SK-N-SH (cell line): ENCODE measurements around the gene MACROD2. TPM values are rescaled to one million over a fixed set of nuclear protein-coding genes. Genes with fewer than 3 reads are reported as not detected.

Experiments
- CTCF ChIA-PET: fragments of 300-600, 350-600 bp; formaldehyde crosslinking; extraction: SDS; loops from one replicate; lab custom pipeline; 2021; lab: Yijun Ruan, JAX
- POLR2A ChIA-PET: fragments of 350-600 bp; sonication (Branson Sonifier 250); formaldehyde crosslinking; extraction: SDS; loops from one replicate; lab custom pipeline; 2020; ENCODE audit warnings: antibody characterized with exemption, inconsistent platforms; lab: Yijun Ruan, JAX
- DNase-seq: peaks from one replicate; pipeline ENCODE4 v3.0.0; 2012
- H2AFZ ChIP-seq: fragments of 200-600 bp; sonication (generic); 2 replicates; pipeline ENCODE4 v1.8.1; 2016; ENCODE audit warnings: antibody characterized with exemption, mild to moderate bottlenecking, low read depth
- H3F3A ChIP-seq: fragments of 200-600 bp; sonication (generic); replicated peaks from 2 replicates; pipeline ENCODE3; 2016; ENCODE audit warnings: antibody characterized with exemption, mild to moderate bottlenecking; ENCODE audit not compliant: insufficient read depth
- H3K27ac ChIP-seq, 2 experiments: fragments of 200-500 bp in 1 of 2; fragments of 200-600 bp in 1 of 2; sonication (Bioruptor generic) in 1 of 2; sonication (generic), shearing (Covaris generic) in 1 of 2; 2 replicates each; pipeline versions ENCODE4 v1.5.1 to v1.6.1; 2014 to 2016; ENCODE audit warnings: low read depth in 2 of 2, inconsistent platforms in 1 of 2, low read length in 1 of 2, mild to moderate bottlenecking in 1 of 2, mixed read lengths in 1 of 2
- H3K27me3 ChIP-seq: fragments of 200-600 bp; sonication (generic), shearing (Covaris generic); 2 replicates; pipeline ENCODE4 v1.6.1; 2016; ENCODE audit warnings: mixed run types; ENCODE audit not compliant: insufficient read depth
- H3K36me3 ChIP-seq, 2 experiments: fragments of 200-500 bp in 1 of 2; fragments of 200-600 bp in 1 of 2; sonication (Bioruptor generic) in 1 of 2; sonication (generic) in 1 of 2; replicated peaks in 1 of 2; 2 replicates each; pipeline versions ENCODE3 to v1.5.1; 2014 to 2016; ENCODE audit warnings: low read length in 1 of 2, mild to moderate bottlenecking in 1 of 2; ENCODE audit not compliant: insufficient read depth in 2 of 2, control insufficient read depth in 1 of 2
- H3K4me1 ChIP-seq, 2 experiments: fragments of 200-500 bp in 1 of 2; fragments of 200-600 bp in 1 of 2; sonication (Bioruptor generic) in 1 of 2; sonication (generic), shearing (Covaris generic) in 1 of 2; 2 replicates each; pipeline versions ENCODE4 v1.5.1 to v1.6.1; 2014 to 2016; ENCODE audit warnings: low read depth in 1 of 2, low read length in 1 of 2, mixed run types in 1 of 2; ENCODE audit not compliant: insufficient read depth in 2 of 2, control insufficient read depth in 1 of 2
- H3K4me2 ChIP-seq: fragments of 200-600 bp; sonication (generic), shearing (Covaris generic); 2 replicates; pipeline ENCODE4 v1.6.1; 2017; ENCODE audit warnings: mixed run types
- H3K4me3 ChIP-seq, 2 experiments: fragments of 200-500 bp in 1 of 2; fragments of 200-600 bp in 1 of 2; sonication (Bioruptor generic) in 1 of 2; sonication (generic), shearing (Covaris generic) in 1 of 2; 2 replicates each; pipeline versions ENCODE4 v1.5.1 to v1.8.1; 2014 to 2016; ENCODE audit warnings: low read depth in 2 of 2, inconsistent platforms in 1 of 2, low read length in 1 of 2, mild to moderate bottlenecking in 1 of 2, mixed read lengths in 1 of 2, moderate library complexity in 1 of 2
- H3K79me2 ChIP-seq: fragments of 200-600 bp; sonication (generic); 2 replicates; pipeline ENCODE4 v1.8.1; 2017; ENCODE audit warnings: mild to moderate bottlenecking; ENCODE audit not compliant: insufficient read depth
- H3K9ac ChIP-seq: fragments of 200-600 bp; sonication (generic); 2 replicates; pipeline ENCODE4 v1.6.1; 2017; ENCODE audit warnings: mixed run types
- H3K9me2 ChIP-seq: fragments of 200-600 bp; sonication (generic); 2 replicates; pipeline ENCODE4 v1.6.1; 2017; ENCODE audit warnings: mixed run types
- H3K9me3 ChIP-seq: fragments of 200-600 bp; sonication (generic); 2 replicates; pipeline ENCODE4 v1.6.1; 2017; ENCODE audit warnings: mixed run types, mild to moderate bottlenecking, moderate library complexity
- H4K20me1 ChIP-seq: fragments of 200-600 bp; sonication (generic); 2 replicates; pipeline ENCODE4 v1.6.1; 2017; ENCODE audit warnings: mild to moderate bottlenecking, mixed run types; ENCODE audit not compliant: insufficient read depth
- CHD2 ChIP-seq: fragments of 150-350 bp; IDR thresholded peaks from 2 replicates; pipeline ENCODE4 v1.6.1; 2018; ENCODE audit warnings: low read length; ENCODE audit not compliant: partially characterized antibody
- EP300 ChIP-seq, 2 experiments: IDR thresholded peaks; 2 replicates each; pipeline versions ENCODE4 v1.4.0 to v1.6.1; 2012; ENCODE audit warnings: borderline replicate concordance in 1 of 2, low read depth in 1 of 2, low read length in 1 of 2
- EZH2phosphoT487 ChIP-seq: fragments of 200-600 bp; sonication (generic); IDR thresholded peaks from 2 replicates; pipeline ENCODE4 v1.6.1; 2017; ENCODE audit warnings: low read depth, mixed run types, mild to moderate bottlenecking, antibody characterized with exemption, moderate library complexity, borderline replicate concordance
- FOXM1 ChIP-seq: IDR thresholded peaks from 2 replicates; pipeline ENCODE4 v1.4.0; 2012; ENCODE audit warnings: low read depth, mild to moderate bottlenecking
- GABPA ChIP-seq: IDR thresholded peaks from 2 replicates; pipeline ENCODE4 v1.4.0; 2012; ENCODE audit warnings: low read depth, mild to moderate bottlenecking
- GATA2 ChIP-seq: sonication (generic); formaldehyde crosslinking; IDR thresholded peaks from 2 replicates; pipeline ENCODE4 v1.5.0; 2020; ENCODE audit warnings: mild to moderate bottlenecking, missing genetic modification reagents
- MEF2A ChIP-seq: IDR thresholded peaks from 2 replicates; pipeline ENCODE4 v1.4.0; 2012; ENCODE audit warnings: low read depth, borderline replicate concordance
- MXI1 ChIP-seq: IDR thresholded peaks from 2 replicates; pipeline ENCODE4 v1.6.1; 2012; ENCODE audit warnings: mild to moderate bottlenecking, low read depth, low read length, improper control_type of control experiment
- NRF1 ChIP-seq: IDR thresholded peaks from 2 replicates; pipeline ENCODE4 v1.6.1; 2012; ENCODE audit warnings: low read depth, mild to moderate bottlenecking, low read length
- RAD21 ChIP-seq: IDR thresholded peaks from 2 replicates; pipeline ENCODE4 v1.6.1; 2012; ENCODE audit warnings: mild to moderate bottlenecking, low read length
- RFX5 ChIP-seq: IDR thresholded peaks from 2 replicates; pipeline ENCODE4 v1.6.1; 2012; ENCODE audit warnings: mild to moderate bottlenecking, improper control_type of control experiment, low read length
- RXRA ChIP-seq: IDR thresholded peaks from 2 replicates; pipeline ENCODE4 v1.4.0; 2012; ENCODE audit warnings: low read depth, mild to moderate bottlenecking, borderline replicate concordance
- SIN3A ChIP-seq: IDR thresholded peaks from 2 replicates; pipeline ENCODE4 v1.6.1; 2012; ENCODE audit warnings: low read depth, mild to moderate bottlenecking, low read length, moderate library complexity, borderline replicate concordance
- SMC3 ChIP-seq: IDR thresholded peaks from 2 replicates; pipeline ENCODE4 v1.6.1; 2012; ENCODE audit warnings: low read depth, low read length, improper control_type of control experiment
- TAF1 ChIP-seq: IDR thresholded peaks from 2 replicates; pipeline ENCODE4 v1.6.1; 2012; ENCODE audit warnings: low read depth, mild to moderate bottlenecking, low read length, moderate library complexity, borderline replicate concordance
- TEAD4 ChIP-seq: IDR thresholded peaks from 2 replicates; pipeline ENCODE4 v1.4.0; 2012; ENCODE audit warnings: mild to moderate bottlenecking, borderline replicate concordance; ENCODE audit not compliant: insufficient read depth
- USF1 ChIP-seq: IDR thresholded peaks from 2 replicates; pipeline ENCODE4 v1.4.0; 2012; ENCODE audit warnings: low read depth, borderline replicate concordance
- YY1 ChIP-seq: IDR thresholded peaks from 2 replicates; pipeline ENCODE4 v1.4.0; 2012; ENCODE audit warnings: low read depth, mild to moderate bottlenecking
- WGBS: methylation state at CpG from one replicate; pipeline ENCODE4 v1.1.6; 2017; ENCODE audit warnings: low lambda C conversion rate; 5-methylcytosine and 5-hydroxymethylcytosine counted together
- polyA plus RNA-seq, 3 experiments: library from polyadenylated mRNA; depleted of rRNA; stranded (reverse); fragments of >200 nt; gene quantifications; 2 replicates each; pipeline ENCODE4 v1.2.3, GENCODE V29; 2012
- TF ChIP-seq, protein P1 (sequence below): fragments of 200-600 bp; sonication (generic); IDR thresholded peaks from 2 replicates; pipeline ENCODE4 v1.6.1; 2017; ENCODE audit warnings: antibody characterized with exemption, mild to moderate bottlenecking, moderate library complexity
- TF ChIP-seq, protein P2 (sequence below): fragments of 150-350 bp; IDR thresholded peaks from 2 replicates; pipeline ENCODE4 v1.6.1; 2017; ENCODE audit warnings: antibody characterized with exemption, low read length, low read depth, borderline replicate concordance

MACROD2 gene
- polyA plus RNA-seq, 1 of the 3 experiments (the other 2 are of a cell fraction): 0.33 TPM

DNA sequence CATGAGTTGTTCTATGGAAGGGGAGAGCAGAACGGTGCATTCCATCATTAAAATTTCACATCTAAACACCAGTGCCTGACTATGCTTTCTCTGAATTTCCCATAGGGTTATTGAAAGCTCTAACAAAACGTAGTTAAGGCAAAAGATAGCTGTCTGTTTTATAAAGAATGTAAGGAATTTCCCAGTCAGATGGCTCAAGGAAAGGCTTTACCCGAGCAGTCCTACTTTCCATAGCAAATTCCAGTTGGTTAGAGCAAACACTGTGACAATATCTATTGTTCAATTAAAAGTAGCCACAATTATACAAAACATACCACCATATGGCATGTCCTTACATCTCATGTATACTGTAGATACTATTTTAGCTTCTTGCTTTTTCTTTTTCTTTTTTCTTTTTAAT lies 1401.6 kb downstream of the MACROD2 start:
- H3K79me2 ChIP-seq: no peaks in the 10 kb centered on the region
- H3K36me3 ChIP-seq: no peaks in the 10 kb centered on the region
- no peak for DNase-seq
- H3K9ac ChIP-seq: no peak overlapping the region
- WGBS: 29% methylated on average over 3 of the region's 3 CpGs
- no peak overlapping the region for H3K4me3 ChIP-seq
- TF ChIP-seq RAD21: no peak
- TF ChIP-seq NRF1: no peak
- no peak for TF ChIP-seq FOXM1
- no peak for TF ChIP-seq RXRA
- TF ChIP-seq CHD2: no peak
- TF ChIP-seq TEAD4: no peak
- TF ChIP-seq RFX5: no peak
- TF ChIP-seq, protein P1, sequence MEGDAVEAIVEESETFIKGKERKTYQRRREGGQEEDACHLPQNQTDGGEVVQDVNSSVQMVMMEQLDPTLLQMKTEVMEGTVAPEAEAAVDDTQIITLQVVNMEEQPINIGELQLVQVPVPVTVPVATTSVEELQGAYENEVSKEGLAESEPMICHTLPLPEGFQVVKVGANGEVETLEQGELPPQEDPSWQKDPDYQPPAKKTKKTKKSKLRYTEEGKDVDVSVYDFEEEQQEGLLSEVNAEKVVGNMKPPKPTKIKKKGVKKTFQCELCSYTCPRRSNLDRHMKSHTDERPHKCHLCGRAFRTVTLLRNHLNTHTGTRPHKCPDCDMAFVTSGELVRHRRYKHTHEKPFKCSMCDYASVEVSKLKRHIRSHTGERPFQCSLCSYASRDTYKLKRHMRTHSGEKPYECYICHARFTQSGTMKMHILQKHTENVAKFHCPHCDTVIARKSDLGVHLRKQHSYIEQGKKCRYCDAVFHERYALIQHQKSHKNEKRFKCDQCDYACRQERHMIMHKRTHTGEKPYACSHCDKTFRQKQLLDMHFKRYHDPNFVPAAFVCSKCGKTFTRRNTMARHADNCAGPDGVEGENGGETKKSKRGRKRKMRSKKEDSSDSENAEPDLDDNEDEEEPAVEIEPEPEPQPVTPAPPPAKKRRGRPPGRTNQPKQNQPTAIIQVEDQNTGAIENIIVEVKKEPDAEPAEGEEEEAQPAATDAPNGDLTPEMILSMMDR: no peak
- TF ChIP-seq MXI1: no peak
- no peak for TF ChIP-seq YY1
- TF ChIP-seq GATA2: no peak
- TF ChIP-seq SIN3A: no peak
- TF ChIP-seq TAF1: no peak
- TF ChIP-seq MEF2A: no peak
- TF ChIP-seq EP300 (IDR thresholded peaks at IDR 0.05; ENCODE audit: borderline replicate concordance in 1 of 2, low read depth in 1 of 2, low read length in 1 of 2): no peak
- no peak for TF ChIP-seq GABPA
- TF ChIP-seq EZH2phosphoT487: no peak
- no peak for TF ChIP-seq SMC3
- TF ChIP-seq USF1: no peak
- TF ChIP-seq, protein P2, sequence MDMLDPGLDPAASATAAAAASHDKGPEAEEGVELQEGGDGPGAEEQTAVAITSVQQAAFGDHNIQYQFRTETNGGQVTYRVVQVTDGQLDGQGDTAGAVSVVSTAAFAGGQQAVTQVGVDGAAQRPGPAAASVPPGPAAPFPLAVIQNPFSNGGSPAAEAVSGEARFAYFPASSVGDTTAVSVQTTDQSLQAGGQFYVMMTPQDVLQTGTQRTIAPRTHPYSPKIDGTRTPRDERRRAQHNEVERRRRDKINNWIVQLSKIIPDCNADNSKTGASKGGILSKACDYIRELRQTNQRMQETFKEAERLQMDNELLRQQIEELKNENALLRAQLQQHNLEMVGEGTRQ: no peak
- no peaks in the 10 kb centered on the region for H3K9me2 ChIP-seq
- H4K20me1 ChIP-seq: no peaks in the 10 kb centered on the region
- H3K4me2 ChIP-seq: no peak overlapping the region
- no peak overlapping the region for H3K27ac ChIP-seq
- POLR2A ChIA-PET: no interaction called here
- CTCF ChIA-PET: no interaction called here
- H3K9me3 ChIP-seq: no peaks in the 10 kb centered on the region
- no peaks in the 10 kb centered on the region for H3K27me3 ChIP-seq
- H3K4me1 ChIP-seq: no peaks in the 10 kb centered on the region
- no peak overlapping the region for H2AFZ ChIP-seq
- H3F3A ChIP-seq: no peaks in the 10 kb centered on the region
